Stimulated activated CD8-positive, alpha-beta memory T cell treated with anti-CD3 and anti-CD28 coated beads, Interleukin-4, amount 100 ng/mL, for 48 hours (primary cell): Measurements from ENCODE around the gene CDH4.

Experiments used
- DNase-seq: peaks from one replicate; pipeline ENCODE4 v3.0.0-alpha.2; 2020

CDH4 gene

DNA sequence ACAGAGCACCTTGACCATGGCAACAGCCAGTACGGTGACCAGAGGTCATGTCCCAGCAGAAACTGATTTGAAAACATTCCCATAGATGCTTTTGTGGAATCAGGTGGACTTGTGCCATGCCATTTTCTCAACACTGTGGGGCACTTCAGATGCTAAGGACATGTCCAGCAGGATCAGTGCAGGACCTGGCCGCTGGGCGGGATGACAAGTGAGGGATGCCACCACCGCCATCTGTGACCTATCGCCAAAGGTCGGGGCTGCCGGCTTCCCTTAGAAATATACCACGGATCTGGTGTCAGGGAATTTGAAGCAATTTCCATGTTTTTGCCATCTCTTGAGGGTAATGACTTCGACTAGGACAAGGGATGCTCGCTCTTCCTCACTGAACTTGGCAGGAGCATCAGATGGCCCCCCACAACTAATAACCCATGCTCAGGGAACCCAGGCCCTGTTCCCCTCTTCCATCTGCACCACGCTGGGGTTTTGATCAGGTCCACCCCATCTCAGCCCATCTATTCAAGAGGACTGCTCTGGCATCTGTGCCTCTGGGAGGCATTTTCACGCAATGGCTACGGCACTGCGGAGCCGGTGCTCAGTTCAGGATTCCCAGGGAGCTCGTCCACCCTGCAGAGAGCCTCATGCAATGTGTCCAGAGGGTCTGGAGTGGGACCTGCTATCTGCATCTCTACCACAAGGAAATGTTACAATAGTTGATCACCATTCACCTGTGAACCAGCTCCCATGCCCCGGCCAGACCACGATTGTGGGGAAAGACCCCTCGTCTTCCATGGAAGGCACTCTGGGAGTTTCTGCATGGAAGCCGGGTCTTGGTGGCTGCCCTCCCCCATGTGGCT lies 511.1 kb downstream of the CDH4 start:
- no peak for DNase-seq

GRCh38 chr20:61763740-61764400 lies 511.8 kb downstream of the CDH4 start:
- DNase-seq = no peak

DNA sequence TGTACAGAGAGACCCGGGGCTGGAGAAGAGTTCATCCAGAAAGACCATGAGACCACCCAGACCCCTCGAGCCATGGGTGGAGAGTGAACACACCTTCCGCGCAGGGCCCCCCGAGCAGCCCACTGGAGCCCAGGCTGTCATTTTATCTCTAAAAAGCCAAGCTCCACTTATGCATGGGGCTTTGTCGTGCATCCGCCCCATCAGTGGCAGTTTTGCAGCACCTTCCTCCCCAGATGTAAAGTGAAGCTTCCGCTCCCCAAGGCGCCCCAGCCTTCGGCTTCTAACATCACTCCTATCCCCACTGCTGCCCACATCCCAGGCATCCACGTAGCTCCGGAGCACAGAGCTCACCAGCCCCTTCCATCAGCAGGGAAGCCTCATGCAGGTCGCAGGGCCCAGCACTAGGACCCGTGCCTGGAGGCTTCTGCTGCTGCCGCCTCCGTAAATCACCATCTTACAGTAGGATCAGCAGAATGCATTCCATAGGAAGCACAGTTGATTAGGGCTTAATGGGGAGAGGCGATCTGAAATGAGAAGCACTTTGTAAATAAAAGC lies 512.5 kb downstream of the CDH4 start:
- DNase-seq = no peak

- DNase-seq = no peak
These were observed 513.2 kb downstream of the CDH4 start for GRCh38 chr20:61765081-61765870.

DNA sequence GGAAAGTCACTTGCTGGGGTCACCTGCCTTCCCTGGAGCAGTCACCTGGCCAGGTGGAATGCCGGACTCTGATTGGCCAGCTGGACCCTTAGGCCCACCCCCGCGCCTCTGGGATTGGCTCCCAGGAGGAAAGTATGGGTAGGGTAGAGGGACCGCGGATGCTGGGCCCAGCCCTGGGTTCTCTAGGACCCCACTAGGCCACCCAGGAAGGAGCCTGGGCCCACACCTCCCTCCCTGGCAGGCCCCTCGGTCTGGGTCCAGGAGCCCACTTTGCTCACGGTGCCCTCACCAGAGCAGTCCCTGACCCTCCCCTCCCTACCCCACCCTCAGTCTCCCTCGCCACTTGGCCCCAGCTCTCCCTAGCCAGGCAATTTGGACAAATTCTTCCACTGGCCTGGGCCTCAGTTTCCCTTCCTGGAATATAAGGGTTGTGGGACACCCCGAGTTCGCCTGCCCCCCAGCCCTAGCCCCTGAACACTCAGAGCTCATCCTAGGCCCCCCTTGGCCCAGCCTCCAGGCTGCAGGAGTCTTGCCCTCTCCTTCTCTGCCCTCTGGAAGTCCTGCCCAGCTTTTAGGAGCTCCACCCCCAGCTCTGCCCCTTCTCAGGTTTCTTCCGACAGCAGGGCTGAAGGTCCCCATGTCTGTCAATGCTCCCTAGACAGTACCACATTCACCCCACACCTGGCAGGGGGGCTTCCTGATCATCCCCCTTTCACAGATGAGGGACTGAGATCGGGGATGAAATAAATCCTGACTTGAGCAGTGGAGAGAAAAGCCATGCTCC lies 514.0 kb downstream of the CDH4 start:
- no peak for DNase-seq

- no peak for DNase-seq
These were observed 515.0 kb downstream of the CDH4 start for GRCh38 chr20:61766921-61767610.

GRCh38 chr20:61767761-61768494 lies 515.9 kb downstream of the CDH4 start:
- no peak for DNase-seq

DNA sequence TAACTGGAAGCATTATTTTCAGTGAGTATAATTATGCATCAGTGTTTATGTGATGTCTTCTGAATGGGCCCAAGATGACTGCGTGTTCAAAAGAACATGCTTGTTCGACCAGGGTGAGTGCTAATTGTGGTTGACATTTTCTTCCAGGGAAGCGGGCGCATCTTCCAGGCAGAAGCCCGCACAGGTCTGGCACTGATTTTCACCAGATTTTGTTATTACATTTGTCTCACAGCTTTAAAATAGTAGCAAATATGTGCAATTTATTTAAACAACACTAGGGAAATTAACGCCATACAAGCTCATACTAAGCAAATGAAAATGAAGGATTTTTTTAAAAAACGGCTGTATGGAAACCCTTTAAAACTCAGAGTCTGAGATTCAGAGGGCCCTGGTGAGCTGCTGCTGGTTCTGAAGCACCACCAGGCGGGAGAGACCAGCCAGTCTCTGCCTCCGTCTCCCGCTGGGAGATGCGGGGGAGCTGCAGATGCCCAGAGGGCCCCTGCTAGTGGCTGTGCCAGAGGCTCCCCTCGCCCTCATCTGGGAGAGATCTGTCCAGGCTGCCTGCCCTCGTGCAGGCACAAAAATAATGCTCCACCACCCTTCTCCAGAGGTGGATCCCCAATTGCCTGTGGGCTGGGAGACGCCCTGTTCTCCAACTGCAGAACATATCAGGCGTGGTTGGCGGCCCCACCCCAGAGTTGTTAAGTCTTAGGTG lies 516.7 kb downstream of the CDH4 start:
- DNase-seq = no peak

- DNase-seq = no peak
These were observed 517.3 kb downstream of the CDH4 start for GRCh38 chr20:61769286-61769832.

DNA sequence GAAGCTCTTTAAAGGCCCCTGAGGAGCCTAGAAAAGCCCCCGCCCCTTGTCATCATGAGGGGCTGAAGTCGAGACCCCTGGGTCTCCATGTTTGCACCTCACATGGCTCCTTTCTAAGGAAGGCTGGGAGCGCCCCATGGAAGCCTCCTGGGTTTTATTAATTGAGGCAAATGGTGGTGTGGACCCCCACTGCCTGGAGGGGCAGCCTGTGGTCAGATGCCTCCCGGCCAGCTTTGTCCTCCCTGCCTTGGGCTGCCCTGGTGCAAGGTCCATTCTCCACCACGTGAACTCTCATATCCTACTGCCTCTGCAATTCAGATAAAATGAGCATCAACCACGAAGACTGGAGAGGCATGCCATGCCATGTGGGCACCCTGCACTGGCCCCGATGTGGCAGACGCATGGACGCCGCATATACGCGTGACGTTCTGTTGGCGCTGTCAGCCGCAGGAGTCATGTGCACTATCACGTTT lies 518.1 kb downstream of the CDH4 start:
- no peak for DNase-seq

GRCh38 chr20:61771805-61772350 lies 519.8 kb downstream of the CDH4 start:
- DNase-seq = no peak

DNA sequence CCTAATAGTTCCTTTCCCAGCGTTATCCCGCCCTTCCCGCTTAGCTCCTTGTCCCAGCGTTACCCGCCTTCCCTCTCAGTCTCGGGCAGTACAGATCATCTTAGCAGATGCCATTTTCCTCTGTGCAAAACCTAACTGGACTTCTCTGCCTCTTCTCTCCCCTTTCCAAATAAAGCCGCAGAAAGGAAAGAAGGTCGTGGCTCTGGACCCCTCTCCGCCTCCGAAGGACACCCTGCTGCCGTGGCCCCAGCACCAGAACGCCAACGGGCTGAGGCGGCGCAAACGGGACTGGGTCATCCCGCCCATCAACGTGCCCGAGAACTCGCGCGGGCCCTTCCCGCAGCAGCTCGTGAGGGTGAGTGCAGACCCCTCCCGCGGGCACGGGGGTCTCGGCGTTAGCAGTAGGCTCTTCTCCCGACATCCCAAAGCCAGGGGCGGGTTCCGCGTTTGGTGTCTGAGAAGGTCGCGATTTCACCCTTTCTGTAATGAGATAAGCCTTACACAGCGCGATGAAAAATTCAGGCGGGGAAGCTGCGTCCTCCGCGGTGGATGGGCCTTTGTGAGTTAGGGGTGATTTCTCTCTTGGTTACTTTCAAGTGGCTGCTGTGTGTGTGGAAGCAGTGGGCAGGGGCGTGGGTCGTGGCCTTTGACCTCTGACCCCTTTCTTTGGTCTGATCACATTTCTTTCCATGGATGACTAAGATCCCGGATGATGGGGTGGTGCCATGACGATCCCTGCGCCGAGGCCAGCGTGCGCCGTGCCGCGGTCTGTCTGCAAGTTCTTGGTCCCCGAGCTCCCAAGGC lies 521.0 kb downstream of the CDH4 start:
- no peak for DNase-seq

GRCh38 chr20:61773926-61774587 lies 522.0 kb downstream of the CDH4 start:
- DNase-seq = no peak

DNA sequence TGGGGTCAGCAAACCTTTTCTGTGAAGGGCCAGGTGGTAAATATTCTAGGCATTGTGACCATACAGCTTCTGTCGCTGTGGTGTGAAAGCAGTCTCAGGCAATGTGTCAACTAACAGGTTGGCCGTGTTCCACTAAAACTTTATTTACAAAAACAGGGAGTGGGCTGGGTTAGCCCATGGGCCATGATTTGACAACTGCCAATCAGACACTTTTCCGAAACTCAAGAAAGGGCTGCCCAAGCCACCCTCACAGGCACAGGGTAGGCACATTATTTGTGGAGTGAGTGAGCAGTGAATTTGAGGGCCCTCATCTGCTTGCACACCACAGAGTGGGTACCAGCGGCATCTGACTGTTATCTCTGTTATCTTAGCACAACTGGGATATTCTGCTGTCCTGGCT lies 523.4 kb downstream of the CDH4 start:
- DNase-seq = no peak

GRCh38 chr20:61776491-61777075 lies 524.5 kb downstream of the CDH4 start:
- no peak for DNase-seq

DNA sequence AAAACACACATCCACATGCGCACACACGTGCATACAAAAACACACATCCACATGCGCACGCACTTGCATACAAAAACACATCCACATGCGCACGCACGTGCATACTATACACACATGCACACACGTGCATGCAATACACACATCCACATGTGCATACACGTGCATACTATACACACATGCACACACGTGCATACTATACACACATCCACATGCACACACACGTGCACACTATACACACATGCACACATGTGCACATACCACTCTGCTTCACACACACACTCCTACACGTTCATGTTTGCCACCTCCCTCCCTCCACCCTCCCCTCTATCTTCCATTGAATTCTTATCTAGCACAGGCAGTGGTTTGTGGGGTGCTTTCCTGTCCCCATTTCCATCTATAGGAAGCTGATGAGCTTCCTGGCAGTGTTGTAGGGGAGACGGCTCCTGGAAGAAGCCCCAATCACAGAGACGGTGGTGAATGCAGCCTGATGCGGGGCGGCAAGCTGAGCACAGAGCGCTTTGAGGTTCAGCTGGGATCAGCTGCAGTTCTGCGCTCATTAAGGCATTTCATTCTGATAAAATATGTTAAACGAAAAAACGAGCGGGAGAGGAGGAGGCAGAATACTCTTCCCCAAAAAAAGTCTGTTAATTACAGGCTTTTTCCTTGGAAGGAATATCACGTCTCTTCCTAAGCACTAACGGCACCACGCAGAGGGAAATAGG lies 525.9 kb downstream of the CDH4 start:
- DNase-seq = no peak

GRCh38 chr20:61778495-61778863 lies 526.4 kb downstream of the CDH4 start:
- DNase-seq = no peak
